CD14-positive monocyte (primary cell): ENCODE data around the gene SERPINB11. TPM values are rescaled to one million over a fixed set of nuclear protein-coding genes. Genes with fewer than 3 reads are reported as not detected.

Experiments used
- DNase-seq, 3 donors: peaks; one replicate each; pipeline ENCODE4 v3.0.0-alpha.2; 2011 to 2022
- H2AFZ ChIP-seq: 2 replicates; pipeline ENCODE4 v1.6.0; 2012; ENCODE audit warnings: mild to moderate bottlenecking, low read depth, low read length, inconsistent platforms; ENCODE audit not compliant: insufficient read depth, poor library complexity, severe bottlenecking
- H3K27ac ChIP-seq, 2 donors: 1 replicate in 1 of 2; 2 replicates in 1 of 2; pipeline ENCODE4 v1.5.1; 2012 to 2013; ENCODE audit warnings: low read length in 2 of 2, control low read depth in 1 of 2, inconsistent platforms in 1 of 2, low read depth in 1 of 2, mild to moderate bottlenecking in 1 of 2
- H3K27me3 ChIP-seq, 2 donors: one replicate each; pipeline versions ENCODE4 v1.6.0 to v1.6.1; 2011 to 2013; ENCODE audit warnings: low read length in 2 of 2; ENCODE audit not compliant: control insufficient read depth in 2 of 2, insufficient read depth in 2 of 2
- H3K36me3 ChIP-seq, 2 donors: replicated peaks in 1 of 2; 1 replicate in 1 of 2; 2 replicates in 1 of 2; pipeline versions ENCODE4 v1.5.1 to v1.6.1; 2012 to 2013; ENCODE audit warnings: low read length in 2 of 2, control low read depth in 1 of 2, inconsistent platforms in 1 of 2, mild to moderate bottlenecking in 1 of 2; ENCODE audit not compliant: insufficient read depth in 2 of 2, control insufficient read depth in 1 of 2
- H3K4me1 ChIP-seq, 2 donors: 1 replicate in 1 of 2; 2 replicates in 1 of 2; pipeline versions ENCODE4 v1.5.1 to v1.6.1; 2012 to 2013; ENCODE audit warnings: low read length in 2 of 2, control low read depth in 1 of 2, inconsistent platforms in 1 of 2, mild to moderate bottlenecking in 1 of 2, moderate library complexity in 1 of 2; ENCODE audit not compliant: insufficient read depth in 2 of 2, control insufficient read depth in 1 of 2
- H3K4me2 ChIP-seq: replicated peaks from 2 replicates; pipeline ENCODE3; 2012; ENCODE audit warnings: low read length, moderate library complexity, mild to moderate bottlenecking; ENCODE audit not compliant: poor library complexity, severe bottlenecking; ENCODE audit errors: extremely low read depth
- H3K4me3 ChIP-seq, 3 experiments: fragments of 200-600 bp in 1 of 3; sonication (generic) in 1 of 3; replicated peaks in 1 of 3; 1 replicate in 2 of 3; 2 replicates in 1 of 3; pipeline ENCODE4 v1.5.1; 2011 to 2013; ENCODE audit warnings: low read length in 3 of 3, mild to moderate bottlenecking in 3 of 3, control low read depth in 2 of 3, low read depth in 2 of 3, inconsistent platforms in 1 of 3, moderate library complexity in 1 of 3
- H3K79me2 ChIP-seq: 2 replicates; pipeline ENCODE4 v1.6.0; 2012; ENCODE audit warnings: mild to moderate bottlenecking, control low read depth, inconsistent platforms, low read length, moderate library complexity; ENCODE audit not compliant: insufficient read depth
- H3K9ac ChIP-seq: 2 replicates; pipeline ENCODE4 v1.6.0; 2017; ENCODE audit warnings: low read length, mild to moderate bottlenecking; ENCODE audit not compliant: insufficient read depth, poor library complexity, severe bottlenecking
- H3K9me3 ChIP-seq, 2 donors: replicated peaks in 1 of 2; 1 replicate in 1 of 2; 2 replicates in 1 of 2; pipeline versions ENCODE4 v1.5.1 to v1.6.1; 2012 to 2013; ENCODE audit warnings: low read length in 2 of 2, control low read depth in 1 of 2; ENCODE audit not compliant: control insufficient read depth in 1 of 2, insufficient read depth in 1 of 2
- H4K20me1 ChIP-seq: 2 replicates; pipeline ENCODE4 v1.6.0; 2012; ENCODE audit warnings: mild to moderate bottlenecking, low read length, control low read depth, moderate library complexity; ENCODE audit not compliant: insufficient read depth
- H3K27ac Mint-ChIP-seq, 7 donors: one replicate each; pipeline ENCODE4 v1.8.0; 2020; ENCODE audit warnings: mild to moderate bottlenecking in 7 of 7, mixed read lengths in 7 of 7, moderate library complexity in 6 of 7, inconsistent platforms in 2 of 7
- H3K27me3 Mint-ChIP-seq, 3 donors: one replicate each; pipeline ENCODE4 v1.8.0; 2021 to 2022; ENCODE audit warnings: low read depth in 3 of 3, mild to moderate bottlenecking in 3 of 3, mixed read lengths in 3 of 3, moderate library complexity in 3 of 3, inconsistent platforms in 1 of 3
- H3K36me3 Mint-ChIP-seq, 2 donors: one replicate each; pipeline ENCODE4 v1.8.0; 2020; ENCODE audit warnings: mixed read lengths in 2 of 2, inconsistent platforms in 1 of 2, mild to moderate bottlenecking in 1 of 2
- H3K4me1 Mint-ChIP-seq: one replicate; pipeline ENCODE4 v1.8.0; 2020; ENCODE audit warnings: mild to moderate bottlenecking, mixed read lengths
- H3K4me3 Mint-ChIP-seq, 2 donors: one replicate each; pipeline ENCODE4 v1.8.0; 2020; ENCODE audit warnings: mild to moderate bottlenecking in 2 of 2, mixed read lengths in 2 of 2, moderate library complexity in 1 of 2
- H3K9me3 Mint-ChIP-seq, 7 donors: one replicate each; pipeline ENCODE4 v1.8.0; 2020 to 2022; ENCODE audit warnings: mixed read lengths in 7 of 7, mild to moderate bottlenecking in 6 of 7, moderate library complexity in 6 of 7, inconsistent platforms in 2 of 7
- WGBS: methylation state at CpG from one replicate; pipeline ENCODE4 v1.1.5; 2013; ENCODE audit warnings: missing lambda C conversion rate; ENCODE audit not compliant: insufficient coverage; 5-methylcytosine and 5-hydroxymethylcytosine counted together
- intact Hi-C, 2 donors: fragments of 100-400 bp; cut with micrococcal nuclease; formaldehyde crosslinking; loops; one replicate each; pipeline versions ENCODE4 v1.15.0 to v1.15.1; 2023
- polyA plus RNA-seq, 3 donors: library from polyadenylated mRNA; depleted of rRNA in 1 of 3; unstranded in 2 of 3; stranded (reverse) in 1 of 3; fragments of 300-500 nt in 2 of 3; fragments of >200 nt in 1 of 3; fragmentation: Illumina TruSeq in 2 of 3; gene quantifications; 1 replicate in 2 of 3; 2 replicates in 1 of 3; pipeline ENCODE4 v1.2.3, GENCODE V29; 2012 to 2021
- TF ChIP-seq, protein P1 (sequence below): fragments of 200-600 bp; IDR thresholded peaks from one replicate; pipeline ENCODE4 v1.8.0; 2022; ENCODE audit warnings: antibody characterized with exemption, mild to moderate bottlenecking

SERPINB11 gene
- polyA plus RNA-seq, 3 donors = not detected

DNA sequence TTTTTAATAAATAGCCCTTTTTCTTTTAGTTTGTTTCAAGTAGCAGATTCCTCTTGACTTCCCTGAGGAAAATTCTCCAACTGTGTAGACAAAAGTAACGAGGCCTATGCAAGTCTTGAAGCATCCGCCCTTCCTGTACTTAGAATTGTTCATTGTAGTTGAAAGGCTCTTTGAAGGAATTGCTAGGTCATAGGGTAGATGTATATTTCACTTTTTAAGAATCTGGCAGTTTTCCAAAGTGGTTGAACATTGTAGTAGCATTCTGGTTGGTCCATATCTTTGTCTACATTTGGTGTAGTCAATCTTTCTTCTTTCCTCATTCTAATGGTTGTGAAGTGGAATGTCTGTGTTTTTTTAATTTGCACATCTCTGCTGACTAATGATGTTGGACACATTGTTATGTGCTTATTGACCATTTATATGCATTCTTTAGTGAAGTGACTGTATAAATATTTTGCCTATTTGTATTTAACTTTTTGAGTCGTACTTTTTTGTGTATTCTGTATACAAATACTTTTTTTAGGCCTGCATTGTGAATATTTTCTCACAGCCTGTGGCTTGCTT lies 5.6 kb upstream of the SERPINB11 start:
- H3K4me3 ChIP-seq = no peak overlapping the region
- DNase-seq = no peak
- Mint-ChIP-seq H3K27ac (no peak overlapping the region), H3K4me1 (no peaks in the 10 kb centered on the region), H3K9me3 (peaks cover 0 to 14% (median 8%) of the 10 kb centered on the region in 7 donors), H3K4me3 (no peak overlapping the region), H3K27me3 (peaks cover 3 to 8% (median 3%) of the 10 kb centered on the region in 3 donors), H3K36me3 (no peaks in the 10 kb centered on the region)
- H3K4me2 ChIP-seq = no peak overlapping the region
- WGBS = 67% methylated on average over 2 of the region's 3 CpGs
- no peak overlapping the region for H2AFZ ChIP-seq
- H3K36me3 ChIP-seq = no peaks in the 10 kb centered on the region
- no peaks in the 10 kb centered on the region for H3K79me2 ChIP-seq
- TF ChIP-seq, protein P1, sequence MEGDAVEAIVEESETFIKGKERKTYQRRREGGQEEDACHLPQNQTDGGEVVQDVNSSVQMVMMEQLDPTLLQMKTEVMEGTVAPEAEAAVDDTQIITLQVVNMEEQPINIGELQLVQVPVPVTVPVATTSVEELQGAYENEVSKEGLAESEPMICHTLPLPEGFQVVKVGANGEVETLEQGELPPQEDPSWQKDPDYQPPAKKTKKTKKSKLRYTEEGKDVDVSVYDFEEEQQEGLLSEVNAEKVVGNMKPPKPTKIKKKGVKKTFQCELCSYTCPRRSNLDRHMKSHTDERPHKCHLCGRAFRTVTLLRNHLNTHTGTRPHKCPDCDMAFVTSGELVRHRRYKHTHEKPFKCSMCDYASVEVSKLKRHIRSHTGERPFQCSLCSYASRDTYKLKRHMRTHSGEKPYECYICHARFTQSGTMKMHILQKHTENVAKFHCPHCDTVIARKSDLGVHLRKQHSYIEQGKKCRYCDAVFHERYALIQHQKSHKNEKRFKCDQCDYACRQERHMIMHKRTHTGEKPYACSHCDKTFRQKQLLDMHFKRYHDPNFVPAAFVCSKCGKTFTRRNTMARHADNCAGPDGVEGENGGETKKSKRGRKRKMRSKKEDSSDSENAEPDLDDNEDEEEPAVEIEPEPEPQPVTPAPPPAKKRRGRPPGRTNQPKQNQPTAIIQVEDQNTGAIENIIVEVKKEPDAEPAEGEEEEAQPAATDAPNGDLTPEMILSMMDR = no peak
- no peaks in the 10 kb centered on the region for H3K27me3 ChIP-seq
- no peaks in the 10 kb centered on the region for H3K4me1 ChIP-seq
- H3K9me3 ChIP-seq = peaks cover 0 to 4% of the 10 kb centered on the region in 2 donors
- no peak overlapping the region for H3K27ac ChIP-seq
- intact Hi-C loops = no loop called here
- H3K9ac ChIP-seq = no peak overlapping the region
- no peaks in the 10 kb centered on the region for H4K20me1 ChIP-seq

DNA sequence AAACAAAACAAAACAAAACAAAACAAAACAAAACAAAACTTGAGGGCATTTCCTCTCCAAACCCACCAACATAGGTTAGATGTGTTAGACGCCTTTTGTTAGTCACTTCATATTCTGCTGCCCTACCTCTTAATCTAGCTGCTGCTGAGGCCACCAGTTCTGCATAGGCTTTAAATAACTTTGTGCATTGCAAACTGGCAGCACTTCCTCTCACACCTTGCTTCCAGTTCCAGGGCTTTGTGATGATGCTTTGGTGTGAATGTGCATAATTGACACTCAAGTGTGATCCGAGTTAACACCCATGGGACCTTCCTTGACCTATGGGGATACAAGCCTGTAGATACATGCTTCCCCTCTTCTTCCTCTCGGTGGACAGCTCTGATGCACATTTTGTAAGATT lies 2.3 kb upstream of the SERPINB11 start:
- H3K4me3 Mint-ChIP-seq = no peak overlapping the region
- no peaks in the 10 kb centered on the region for H3K4me1 Mint-ChIP-seq
- H3K4me1 ChIP-seq = no peaks in the 10 kb centered on the region
- H3K4me3 ChIP-seq = no peak overlapping the region
- no peaks in the 10 kb centered on the region for H3K36me3 ChIP-seq
- TF ChIP-seq, protein P1 = no peak
- no peak overlapping the region for H2AFZ ChIP-seq
- no peaks in the 10 kb centered on the region for H3K27me3 ChIP-seq
- no peaks in the 10 kb centered on the region for H3K79me2 ChIP-seq
- no peak overlapping the region for H3K4me2 ChIP-seq
- DNase-seq = no peak
- no peaks in the 10 kb centered on the region for H4K20me1 ChIP-seq
- no peak overlapping the region for H3K9ac ChIP-seq
- H3K27ac Mint-ChIP-seq = no peak overlapping the region
- no peaks in the 10 kb centered on the region for H3K9me3 ChIP-seq
- no peaks in the 10 kb centered on the region for H3K36me3 Mint-ChIP-seq
- H3K9me3 Mint-ChIP-seq = peaks cover 0 to 5% (median 3%) of the 10 kb centered on the region in 7 donors
- H3K27me3 Mint-ChIP-seq = peaks cover 3 to 14% (median 6%) of the 10 kb centered on the region in 3 donors
- intact Hi-C loops = no loop called here
- no peak overlapping the region for H3K27ac ChIP-seq
- WGBS = 78% methylated on average over 3 of the region's 3 CpGs
